GM23248 (cell line): ENCODE data around the gene ZNF81.

Experiments
- EZH2 ChIP-seq: fragments of 200-600 bp; sonication (generic); IDR thresholded peaks from 2 replicates; pipeline ENCODE4 v1.6.1; 2018; ENCODE audit warnings: antibody characterized with exemption, mild to moderate bottlenecking; ENCODE audit not compliant: insufficient read depth, poor library complexity, severe bottlenecking
- EZH2phosphoT487 ChIP-seq: fragments of 200-600 bp; sonication (generic); IDR thresholded peaks from 2 replicates; pipeline ENCODE4 v1.6.1; 2018; ENCODE audit warnings: antibody characterized with exemption, moderate library complexity, mild to moderate bottlenecking, low read depth; ENCODE audit not compliant: insufficient read depth

DNA sequence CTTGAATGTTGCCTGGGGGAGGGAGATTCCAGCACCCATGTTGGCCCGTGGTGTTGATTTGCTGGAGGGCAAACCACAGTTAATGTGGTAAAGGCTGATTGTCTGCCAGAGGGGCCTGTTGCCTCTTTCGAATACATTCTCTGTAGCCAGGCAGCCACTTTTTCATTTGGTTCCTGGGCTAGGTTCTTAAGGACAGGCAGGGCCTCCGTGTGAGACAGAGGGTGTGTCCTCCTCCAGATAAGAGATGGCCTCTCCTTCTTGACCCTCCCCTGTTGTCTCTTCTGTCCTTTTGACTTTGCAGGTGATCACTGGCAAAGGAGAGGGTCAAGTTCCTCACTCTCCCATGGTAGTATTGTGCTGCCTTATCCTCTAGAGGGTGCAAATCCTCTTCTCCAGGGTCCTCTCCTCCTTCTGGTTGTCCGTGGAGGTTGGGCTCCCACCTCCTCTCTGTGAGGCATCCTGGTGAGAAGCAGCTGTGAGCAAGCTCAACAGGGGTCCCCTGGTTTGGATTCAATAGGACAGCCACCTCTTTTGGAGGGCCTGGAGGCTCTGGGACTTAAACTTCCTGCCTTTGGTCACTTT is 122.2 kb downstream of the ZNF81 start:
- TF ChIP-seq EZH2 (no peak), EZH2phosphoT487 (no peak)
